HepG2 (cell line): ENCODE measurements around the gene ZNF655. TPM values are rescaled to one million over a fixed set of nuclear protein-coding genes. Genes with fewer than 3 reads are reported as not detected.
A peak's percentile ranks its signal among the peaks of the same experiment; 100 is the strongest.

ENCODE experiments used
- ATAC-seq: fragments of 200-7000 bp; cut with Tn5 transposase; 3 replicates; pipeline ENCODE4 v1.9.1; 2020; ENCODE audit warnings: mild to moderate bottlenecking, moderate library complexity
- BruUV-seq: library from RNA; stranded (reverse); fragments of 400-500 nt; replicated peaks from 2 replicates; lab custom pipeline; 2021; lab: Mats Ljungman, UMichigan
- CTCF ChIA-PET: fragments of 300-600 bp; formaldehyde crosslinking; extraction: SDS; loops from one replicate; lab custom pipeline; 2021; ENCODE audit warnings: low total read pairs, inconsistent platforms, low intra/inter-chr PET ratio; lab: Yijun Ruan, JAX
- POLR2A ChIA-PET: fragments of 350-600 bp; sonication (Branson Sonifier 250); formaldehyde crosslinking; loops from one replicate; lab custom pipeline; 2020; ENCODE audit warnings: antibody characterized with exemption, inconsistent platforms; lab: Yijun Ruan, JAX
- DNase-seq: peaks from one replicate; pipeline ENCODE4 v3.0.0-alpha.2; 2015; ENCODE audit warnings: low spot score
- FAIRE-seq: peaks from 3 replicates; lab custom pipeline; 2011; peaks lifted over from hg19 to GRCh38; lab: Jason Lieb, UNC
- H2AFZ ChIP-seq: one replicate; pipeline ENCODE4 v1.6.1; 2011; ENCODE audit warnings: low read length, inconsistent platforms
- H3K27ac ChIP-seq: fragments of 300-600 bp; 3 replicates; pipeline ENCODE4 v1.8.0; 2011; ENCODE audit warnings: mixed run types, mild to moderate bottlenecking, mixed read lengths, low read length, inconsistent platforms; ENCODE audit not compliant: insufficient read depth; ENCODE audit errors: extremely low read length
- H3K27me3 ChIP-seq, 2 experiments: fragments of 200-600 bp in 1 of 2; 2 replicates in 1 of 2; 3 replicates in 1 of 2; pipeline versions ENCODE4 v1.6.0 to v1.8.0; 2011; ENCODE audit warnings: low read length in 2 of 2, mild to moderate bottlenecking in 2 of 2, moderate library complexity in 2 of 2, inconsistent platforms in 1 of 2; ENCODE audit not compliant: insufficient read depth in 2 of 2, control insufficient read depth in 1 of 2
- H3K36me3 ChIP-seq, 2 experiments: fragments of 200-600 bp in 1 of 2; replicated peaks in 1 of 2; 2 replicates in 1 of 2; 3 replicates in 1 of 2; pipeline versions ENCODE4 v1.5.1 to v1.8.0; 2011; ENCODE audit warnings: low read length in 2 of 2, inconsistent platforms in 1 of 2; ENCODE audit not compliant: insufficient read depth in 2 of 2, control insufficient read depth in 1 of 2
- H3K4me1 ChIP-seq: 2 replicates; pipeline ENCODE4 v1.5.1; 2012; ENCODE audit warnings: low read length, inconsistent platforms; ENCODE audit not compliant: insufficient read depth
- H3K4me2 ChIP-seq: 2 replicates; pipeline ENCODE4 v1.6.0; 2011; ENCODE audit warnings: low read depth, low read length, inconsistent platforms
- H3K4me3 ChIP-seq, 3 experiments: fragments of 200-600 bp in 1 of 3; sonication (generic), shearing (Covaris generic) in 1 of 3; replicated peaks in 1 of 3; 2 replicates each; pipeline ENCODE4 v1.5.1; 2011 to 2016; ENCODE audit warnings: low read length in 3 of 3, inconsistent platforms in 2 of 3, low read depth in 2 of 3, mild to moderate bottlenecking in 2 of 3, control low read depth in 1 of 3, mixed read lengths in 1 of 3; ENCODE audit not compliant: insufficient read depth in 1 of 3
- H3K79me2 ChIP-seq: one replicate; pipeline ENCODE4 v1.6.1; 2011; ENCODE audit warnings: low read length, inconsistent platforms; ENCODE audit not compliant: insufficient read depth
- H3K9ac ChIP-seq: 2 replicates; pipeline ENCODE4 v1.6.0; 2011; ENCODE audit warnings: mild to moderate bottlenecking, low read depth, low read length, inconsistent platforms; ENCODE audit not compliant: insufficient read depth
- H3K9me3 ChIP-seq: 2 replicates; pipeline ENCODE4 v1.5.1; 2012; ENCODE audit warnings: mild to moderate bottlenecking, low read length
- H4K20me1 ChIP-seq: 2 replicates; pipeline ENCODE4 v1.6.0; 2011; ENCODE audit warnings: inconsistent platforms, mild to moderate bottlenecking, low read length, moderate library complexity; ENCODE audit not compliant: insufficient read depth
- AGO2 ChIP-seq: fragments of 200-400 bp; formaldehyde crosslinking; optimal IDR thresholded peaks from 2 replicates; pipeline ENCODE3; 2017; ENCODE audit warnings: mild to moderate bottlenecking, low read depth, low read length, moderate library complexity
- ATF7 ChIP-seq, 2 experiments: fragments of 450-650 bp in 1 of 2; sonication (generic) in 1 of 2; formaldehyde crosslinking in 1 of 2; IDR thresholded peaks; 2 replicates each; pipeline versions ENCODE4 v1.4.0 to v1.6.1; 2016 to 2020; ENCODE audit warnings: antibody characterized with exemption in 1 of 2, mild to moderate bottlenecking in 1 of 2, missing genetic modification reagents in 1 of 2
- BRCA1 ChIP-seq: sonication (generic); formaldehyde crosslinking; IDR thresholded peaks from 2 replicates; pipeline ENCODE4 v1.4.0; 2020; ENCODE audit warnings: missing genetic modification reagents
- CTCF ChIP-seq: sonication (generic); formaldehyde crosslinking; IDR thresholded peaks from 2 replicates; pipeline ENCODE4 v1.5.0; 2020; ENCODE audit warnings: mild to moderate bottlenecking, missing genetic modification reagents, moderate library complexity
- NR2C2 ChIP-seq: sonication (generic); formaldehyde crosslinking; IDR thresholded peaks from 2 replicates; pipeline ENCODE4 v1.4.0; 2020; ENCODE audit warnings: missing genetic modification reagents, mild to moderate bottlenecking, moderate library complexity, borderline replicate concordance
- RBFOX2 ChIP-seq: fragments of 200-400 bp; formaldehyde crosslinking; IDR thresholded peaks from 2 replicates; pipeline ENCODE4 v1.6.1; 2017; ENCODE audit warnings: low read depth, mild to moderate bottlenecking, low read length
- SP2 ChIP-seq: sonication (generic); formaldehyde crosslinking; IDR thresholded peaks from 2 replicates; pipeline ENCODE4 v1.5.1; 2020; ENCODE audit warnings: mild to moderate bottlenecking, missing genetic modification reagents
- TOE1 ChIP-seq: sonication (generic); formaldehyde crosslinking; IDR thresholded peaks from 2 replicates; pipeline ENCODE4 v1.4.0; 2020; ENCODE audit warnings: mild to moderate bottlenecking, missing genetic modification reagents
- ZFAT ChIP-seq: sonication (generic); formaldehyde crosslinking; conservative IDR thresholded peaks from 2 replicates; pipeline ENCODE4 v1.8.1; 2023; ENCODE audit warnings: missing genetic modification reagents, inconsistent platforms
- ZNF282 ChIP-seq: fragments of 450-650 bp; IDR thresholded peaks from 2 replicates; pipeline ENCODE4 v1.6.1; 2018; ENCODE audit not compliant: partially characterized antibody
- WGBS: methylation state at CpG from one replicate; pipeline ENCODE4 v1.1.6; 2017; ENCODE audit warnings: low lambda C conversion rate; 5-methylcytosine and 5-hydroxymethylcytosine counted together
- in situ Hi-C: cut with HindIII; loops from 2 replicates; pipeline ENCODE4 v1.10.0; 2017; ENCODE audit warnings: low pct_unique_long_range_greater_than_20kb; ENCODE audit not compliant: extremely low pct_ligation_motif_present
- intact Hi-C: fragments of 100-400 bp; cut with micrococcal nuclease; formaldehyde crosslinking; loops from one replicate; pipeline ENCODE4 v1.10.0; 2022; ENCODE audit not compliant: unreplicated experiment
- polyA plus RNA-seq, 8 experiments: library from polyadenylated mRNA; depleted of rRNA in 3 of 8; stranded (reverse) in 7 of 8; unstranded in 1 of 8; fragments of >200 nt; fragmentation: Illumina TruSeq in 4 of 8; extraction: Trizol in 4 of 8; gene quantifications; 2 replicates each; pipeline versions ENCODE4 v1.2.1 to v1.2.3, GENCODE V29; 2011 to 2016; ENCODE audit warnings: low read depth in 4 of 8, missing spikeins in 1 of 8, mixed read lengths in 1 of 8; ENCODE audit not compliant: insufficient read depth in 1 of 8
- total RNA-seq, 5 experiments: library from RNA; depleted of rRNA; stranded (reverse); fragments of >200 nt; fragmentation: Illumina TruSeq; extraction: Trizol; gene quantifications; 2 replicates each; pipeline ENCODE4 v1.2.3, GENCODE V29; 2016; ENCODE audit warnings: low read depth in 1 of 5

Gene ZNF655
- total and polyA plus RNA-seq, 2 of the 13 experiments (the other 11 are each of a cell fraction or from before 2014, with no cell fraction given): 53.4 to 75.6 TPM

- no peak for TF ChIP-seq CTCF (CRISPR knock-in tag)
- no peak for TF ChIP-seq BRCA1
- TF ChIP-seq ZNF282: no peak
Observed at GRCh38 chr7:99623702-99624447, 65.4 kb downstream of the ZNF655 start (continued).

- peaks cover under 1% of the 10 kb centered on the region for H3K79me2 ChIP-seq
- intact Hi-C loops (no loop called here), in situ Hi-C loops (no loop called here)
- no peaks in the 10 kb centered on the region for H3K4me1 ChIP-seq
- no peak overlapping the region for H2AFZ ChIP-seq
- H3K9me3 ChIP-seq: no peaks in the 10 kb centered on the region
- no peak overlapping the region for H3K27ac ChIP-seq
- H4K20me1 ChIP-seq: no peaks in the 10 kb centered on the region
- no peak for ATAC-seq
- POLR2A ChIA-PET: no interaction called here
- WGBS: 98% methylated on average over 16 of the region's 16 CpGs
- no peak for DNase-seq
- no TSS peak for BruUV-seq
- no peak overlapping the region for H3K9ac ChIP-seq
- no peak overlapping the region for H3K4me2 ChIP-seq
- no peak overlapping the region for H3K4me3 ChIP-seq
- H3K27me3 ChIP-seq: no peaks in the 10 kb centered on the region
- H3K36me3 ChIP-seq: peaks cover 48 to 96% of the 10 kb centered on the region in 2 experiments
- CTCF ChIA-PET: no interaction called here
- no peak for FAIRE-seq
- TF ChIP-seq TOE1 (no peak), ATF7 (IDR thresholded peaks at IDR 0.05) (no peak), ATF7 (CRISPR knock-in tag; IDR thresholded peaks at IDR 0.05) (no peak), AGO2 (peak; percentile 74), SP2 (no peak), ZFAT (CRISPR knock-in tag) (no peak), NR2C2 (CRISPR knock-in tag) (no peak), RBFOX2 (peak; percentile 38; the same call in 1 of the 2 replicates)
- TF ChIP-seq, all 625 proteins: peak for 2
Observed at GRCh38 chr7:99624484-99624883, 66.0 kb downstream of the ZNF655 start.
